ENCODE data around the gene STAM.

STAM gene

DNA sequence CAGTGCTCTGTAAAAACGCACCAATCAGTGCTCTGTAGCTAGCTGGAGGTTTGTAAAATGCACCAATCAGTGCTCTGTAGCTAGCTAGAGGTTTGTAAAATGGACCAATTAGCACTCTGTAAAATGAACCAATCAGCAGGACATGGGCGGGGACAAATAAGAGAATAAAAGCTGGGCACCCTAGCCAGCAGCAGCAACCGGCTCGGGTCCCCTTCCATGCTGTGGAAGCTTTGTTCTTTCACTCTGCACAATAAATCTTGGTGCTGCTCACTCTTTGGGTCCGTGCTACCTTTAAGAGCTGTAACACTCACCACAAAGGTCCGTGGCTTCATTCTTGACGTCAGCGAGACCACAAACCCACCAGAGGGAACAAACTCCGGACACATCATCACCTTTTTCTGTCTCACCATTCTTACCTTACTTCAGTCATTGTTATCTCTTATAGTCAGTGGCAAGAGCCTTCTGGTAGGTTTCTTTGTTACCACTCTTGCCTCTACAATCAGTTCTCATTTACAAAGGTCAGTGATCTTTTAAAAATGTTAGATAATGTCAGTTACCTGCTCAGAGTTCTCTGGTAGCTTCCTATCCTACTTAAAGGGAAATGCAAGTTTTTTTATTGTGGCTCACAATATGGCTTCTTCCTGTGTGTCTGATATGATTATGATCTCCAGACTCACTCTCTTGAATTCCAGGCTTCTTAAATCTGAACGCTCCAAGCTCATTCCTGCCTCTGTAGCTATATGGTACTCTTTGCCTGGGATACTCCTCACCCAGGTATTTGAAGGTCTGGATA, 4.5 kb downstream of the STAM start:
- peak; percentile 52 for DNase-seq

- DNase-seq, result no peak
Measured at GRCh38 chr10:17649052-17649451, 5.1 kb downstream of the STAM start.

GRCh38 chr10:17649836-17650235, 5.9 kb downstream of the STAM start:
- DNase-seq, result no peak

- DNase-seq, result no peak
Measured at GRCh38 chr10:17650416-17650815, 6.5 kb downstream of the STAM start.

- DNase-seq, result no peak
Measured at GRCh38 chr10:17651896-17652295, 7.9 kb downstream of the STAM start.

DNA sequence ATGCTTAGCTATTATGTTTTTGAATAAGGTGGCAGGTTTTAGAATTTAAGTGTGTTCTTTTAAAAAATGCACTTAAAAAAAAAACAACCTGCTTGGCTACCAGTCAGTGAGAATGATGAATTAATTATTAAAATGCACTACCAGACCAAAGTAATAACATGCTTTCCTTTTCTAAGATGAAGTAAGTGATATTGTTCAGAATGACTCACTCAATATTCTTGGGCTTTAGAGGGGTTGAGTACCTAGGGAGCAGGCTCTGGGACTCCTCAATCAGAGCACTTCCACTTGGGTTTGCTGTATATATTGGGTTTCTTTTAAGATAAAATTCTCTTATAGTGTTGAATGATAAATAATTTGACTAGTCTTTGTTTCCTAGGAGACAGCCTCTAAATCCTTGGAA, 8.6 kb downstream of the STAM start:
- no peak for DNase-seq

GRCh38 chr10:17655009-17655408, 11.1 kb downstream of the STAM start:
- no peak for DNase-seq

- DNase-seq, result no peak
Measured at GRCh38 chr10:17655567-17656146, 11.7 kb downstream of the STAM start.

DNA sequence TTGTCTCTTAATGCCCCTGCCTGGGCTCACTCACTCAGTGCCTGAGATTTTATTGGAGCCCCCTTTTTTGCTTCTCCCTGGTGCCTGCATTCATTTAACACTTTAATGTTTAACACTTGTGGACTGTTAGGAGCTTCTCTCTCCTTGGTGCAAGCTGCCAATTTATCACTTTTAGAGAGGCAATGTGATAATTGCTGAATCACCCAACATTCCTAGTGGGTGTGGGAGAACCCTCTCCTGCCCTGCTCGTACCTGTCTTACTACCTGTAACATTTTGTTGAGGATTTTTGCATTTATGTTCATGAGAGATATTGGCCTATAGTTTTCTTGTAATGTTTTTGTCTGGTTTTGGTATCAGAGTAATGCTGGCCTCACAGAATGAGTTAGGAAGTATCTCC, 13.2 kb downstream of the STAM start:
- DNase-seq, result no peak

- no peak for DNase-seq
Measured at GRCh38 chr10:17659365-17659764, 15.4 kb downstream of the STAM start.

GRCh38 chr10:17660921-17661320, 17.0 kb downstream of the STAM start:
- no peak for DNase-seq

GRCh38 chr10:17661510-17661909, 17.6 kb downstream of the STAM start:
- DNase-seq, result no peak

GRCh38 chr10:17662193-17663138, 18.5 kb downstream of the STAM start:
- DNase-seq, result no peak

DNA sequence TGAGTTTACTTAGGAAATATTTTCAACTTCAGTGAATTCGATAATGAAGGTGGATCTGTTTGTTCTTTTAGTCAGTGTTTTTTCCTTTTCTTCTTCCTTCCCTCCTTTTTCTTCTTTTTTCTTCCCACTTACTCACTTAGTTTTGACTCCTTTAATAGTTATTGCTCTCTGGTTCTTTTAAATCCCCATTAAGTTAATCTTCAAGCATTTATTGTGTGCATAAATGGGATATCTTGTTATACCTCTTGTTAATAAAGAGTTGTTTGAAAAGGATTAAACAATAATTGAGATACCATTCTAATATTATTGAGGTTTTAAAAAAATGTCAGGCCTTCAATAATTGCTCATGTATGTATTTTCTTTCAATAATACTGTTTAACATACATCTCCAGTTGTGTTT, 19.5 kb downstream of the STAM start:
- no peak for DNase-seq

DNA sequence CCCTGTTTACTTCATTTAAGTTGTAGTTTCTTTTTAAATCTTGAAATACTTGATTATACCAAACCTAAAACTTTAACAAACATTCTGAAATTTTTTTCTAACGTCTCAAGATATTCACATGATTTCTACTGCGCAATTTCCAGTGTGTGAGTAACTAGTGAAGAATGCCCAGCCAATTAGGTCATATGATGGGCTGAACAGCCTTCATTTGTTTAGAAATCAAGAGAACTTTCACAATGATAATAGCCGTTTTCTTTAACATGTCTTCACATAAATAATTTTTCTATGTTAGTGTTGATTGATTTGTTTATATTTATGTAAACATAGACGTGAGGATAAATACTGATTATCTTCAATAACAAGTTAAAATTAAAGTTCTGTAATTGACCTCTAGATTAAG, 21.8 kb downstream of the STAM start:
- no peak for DNase-seq

GRCh38 chr10:17668435-17669184, 24.7 kb downstream of the STAM start:
- DNase-seq, result no peak

DNA sequence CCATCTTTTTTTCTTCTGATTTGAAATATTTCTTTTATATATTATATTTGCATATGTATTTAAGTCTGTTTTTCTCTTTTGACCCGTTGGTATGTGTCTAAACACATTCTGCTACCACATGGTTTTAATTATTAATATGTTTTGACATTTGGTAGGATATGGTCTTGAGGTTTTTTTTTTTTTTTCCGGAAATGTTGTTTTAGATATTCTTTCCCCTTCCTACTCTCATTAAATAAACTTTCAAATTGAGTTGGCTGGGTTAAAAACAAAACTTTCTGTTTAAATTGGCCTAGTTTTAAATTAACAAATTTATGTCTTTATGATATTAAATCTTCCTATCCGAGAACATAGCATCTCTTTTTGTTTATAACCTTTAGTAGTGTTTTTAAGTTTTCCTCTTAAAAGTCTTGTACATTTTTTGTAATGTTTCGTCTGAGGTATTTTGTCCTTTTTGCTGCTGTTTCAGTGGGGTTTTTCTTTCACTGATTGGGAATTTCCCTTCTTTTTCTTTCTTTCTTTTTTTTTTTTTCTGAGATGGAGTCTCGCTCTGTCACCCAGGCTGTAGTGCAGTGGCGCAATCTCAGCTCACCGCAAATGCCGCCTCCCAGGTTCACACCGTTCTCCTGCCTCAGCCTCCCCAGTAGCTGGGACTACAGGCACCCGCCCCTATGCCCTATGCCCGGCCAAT, 25.4 kb downstream of the STAM start:
- DNase-seq, result no peak

GRCh38 chr10:17671307-17671706, 27.4 kb downstream of the STAM start:
- DNase-seq, result no peak

- DNase-seq, result no peak
Measured at GRCh38 chr10:17673471-17674061, 29.6 kb downstream of the STAM start.

GRCh38 chr10:17674566-17674965, 30.6 kb downstream of the STAM start:
- DNase-seq, result no peak

- DNase-seq, result no peak
Measured at GRCh38 chr10:17675638-17676037, 31.7 kb downstream of the STAM start.

- DNase-seq, result no peak
Measured at GRCh38 chr10:17676919-17677318, 33.0 kb downstream of the STAM start.

All from activated gamma-delta T cell treated with Interleukin-2 at 50 U/mL for 16 hours (primary cell).